ENCODE measurements around the gene STAG3.

The STAG3 gene

DNA sequence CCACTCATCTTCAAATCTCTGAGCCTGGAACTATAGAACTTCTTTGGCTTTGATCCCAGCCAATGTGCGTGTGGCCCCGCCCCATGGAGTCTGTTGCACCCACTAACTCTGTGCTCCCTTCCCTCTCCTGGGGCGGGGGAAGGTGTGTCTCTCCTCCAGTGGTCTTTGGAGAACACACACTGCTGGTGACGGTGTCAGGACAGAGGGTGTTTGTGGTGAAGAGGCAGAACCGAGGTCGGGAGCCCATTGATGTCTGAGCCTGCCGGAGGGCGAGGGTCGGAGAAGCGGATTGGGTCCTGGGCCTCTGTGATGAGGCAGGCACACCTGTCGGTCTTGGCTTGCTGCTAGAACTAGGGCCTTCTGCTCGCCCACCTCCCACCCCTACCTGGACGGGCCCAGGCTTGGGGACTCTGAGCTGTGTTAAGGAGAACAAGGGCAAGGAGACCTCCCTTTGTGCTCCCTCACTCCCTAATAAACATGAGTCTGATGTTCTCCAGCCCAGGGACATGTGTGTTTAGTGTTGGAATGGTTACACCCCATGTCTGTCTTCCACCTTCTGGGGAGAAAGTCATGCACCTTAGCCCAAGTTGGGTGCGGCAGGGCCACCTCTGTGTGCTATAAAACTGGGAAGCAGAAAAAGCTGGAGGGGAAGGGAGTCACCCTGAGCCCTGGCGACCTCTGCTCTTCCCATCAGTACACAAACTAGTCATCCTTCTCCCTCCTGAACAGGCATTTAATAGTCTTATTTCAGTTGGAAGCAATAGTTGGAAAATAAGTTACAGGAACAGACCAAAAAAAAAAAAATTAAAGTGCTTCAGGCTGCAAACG is 23.8 kb upstream of the STAG3 start:
- Histone ChIP-seq H4K20me1 (ENCODE audit: insufficient read depth, low read length) (peaks cover 2% of the 10 kb centered on the region; the same call in 1 of the 2 replicates), H3K4me1 (ENCODE audit: low read length) (peaks cover 32% of the 10 kb centered on the region), H3K27me3 (ENCODE audit: low read depth, low read length) (no peaks in the 10 kb centered on the region)

DNA sequence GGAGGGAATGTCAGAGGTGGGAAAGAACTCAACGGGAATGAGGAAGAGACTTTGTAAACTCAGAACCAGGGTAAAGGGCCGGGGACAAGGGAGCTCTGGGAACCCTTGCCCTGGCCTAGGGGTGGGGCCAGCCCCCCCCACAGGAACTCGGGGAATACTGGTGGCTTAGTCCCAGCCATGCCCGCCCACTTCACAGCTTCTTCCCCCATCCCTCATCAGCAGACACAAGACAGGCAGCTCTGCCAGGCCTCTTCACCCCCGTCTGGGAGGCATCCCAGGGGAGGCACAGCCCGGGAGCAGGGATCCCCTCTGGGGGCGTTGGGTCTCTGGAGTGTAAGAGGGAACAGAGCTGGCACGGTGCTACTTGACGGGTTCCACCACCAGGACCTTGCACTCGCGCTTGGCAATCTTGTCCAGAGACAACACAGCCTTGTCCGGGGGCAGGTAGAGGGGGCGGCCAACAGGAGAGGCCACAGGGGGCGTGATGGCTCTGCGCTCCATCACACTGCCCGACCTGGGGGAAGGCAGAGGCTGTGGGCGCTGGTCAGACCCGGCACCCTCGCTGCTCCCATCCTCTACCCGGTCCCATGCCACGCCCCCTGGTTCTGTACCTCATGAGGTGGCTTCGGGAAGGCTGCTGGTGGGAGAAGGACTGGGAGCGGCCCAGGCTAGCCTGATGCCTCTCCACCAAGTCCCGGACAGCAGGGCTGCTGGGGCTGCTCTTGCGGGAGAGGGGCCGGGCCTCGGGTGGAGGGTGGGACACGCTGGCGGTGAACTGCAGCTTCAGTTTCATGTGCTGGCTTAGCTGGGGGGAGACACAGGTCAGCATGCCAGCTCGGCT is 22.8 kb upstream of the STAG3 start:
- H3K4me2 ChIP-seq (ENCODE audit: low read length) = no peak overlapping the region
- H3K9ac ChIP-seq (ENCODE audit: low read length) = no peak overlapping the region
- no peak for TF ChIP-seq EZH2phosphoT487 (IDR thresholded peaks at IDR 0.05; ENCODE audit: low read depth)
- TF ChIP-seq, protein P1, sequence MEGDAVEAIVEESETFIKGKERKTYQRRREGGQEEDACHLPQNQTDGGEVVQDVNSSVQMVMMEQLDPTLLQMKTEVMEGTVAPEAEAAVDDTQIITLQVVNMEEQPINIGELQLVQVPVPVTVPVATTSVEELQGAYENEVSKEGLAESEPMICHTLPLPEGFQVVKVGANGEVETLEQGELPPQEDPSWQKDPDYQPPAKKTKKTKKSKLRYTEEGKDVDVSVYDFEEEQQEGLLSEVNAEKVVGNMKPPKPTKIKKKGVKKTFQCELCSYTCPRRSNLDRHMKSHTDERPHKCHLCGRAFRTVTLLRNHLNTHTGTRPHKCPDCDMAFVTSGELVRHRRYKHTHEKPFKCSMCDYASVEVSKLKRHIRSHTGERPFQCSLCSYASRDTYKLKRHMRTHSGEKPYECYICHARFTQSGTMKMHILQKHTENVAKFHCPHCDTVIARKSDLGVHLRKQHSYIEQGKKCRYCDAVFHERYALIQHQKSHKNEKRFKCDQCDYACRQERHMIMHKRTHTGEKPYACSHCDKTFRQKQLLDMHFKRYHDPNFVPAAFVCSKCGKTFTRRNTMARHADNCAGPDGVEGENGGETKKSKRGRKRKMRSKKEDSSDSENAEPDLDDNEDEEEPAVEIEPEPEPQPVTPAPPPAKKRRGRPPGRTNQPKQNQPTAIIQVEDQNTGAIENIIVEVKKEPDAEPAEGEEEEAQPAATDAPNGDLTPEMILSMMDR (IDR thresholded peaks at IDR 0.05; ENCODE audit: low read depth, low read length) = no peak
- no peaks in the 10 kb centered on the region for H3K9me3 ChIP-seq (ENCODE audit: insufficient read depth, low read length)
- peaks cover 38% of the 10 kb centered on the region for H3K36me3 ChIP-seq (replicated peaks; ENCODE audit: low read depth, low read length)
- H3K79me2 ChIP-seq (ENCODE audit: low read length) = peaks cover 24% of the 10 kb centered on the region
- H3K4me1 ChIP-seq (ENCODE audit: low read length) = peaks cover 34% of the 10 kb centered on the region
- no peak overlapping the region for H2AFZ ChIP-seq (ENCODE audit: low read depth, low read length)
- H3K4me3 ChIP-seq (ENCODE audit: low read length) = no peak overlapping the region
- H3K27ac ChIP-seq (ENCODE audit: low read length) = no peak overlapping the region
- peaks cover 2% of the 10 kb centered on the region; the same call in 1 of the 2 replicates for H4K20me1 ChIP-seq (ENCODE audit: insufficient read depth, low read length)
- H3K27me3 ChIP-seq (ENCODE audit: low read depth, low read length) = no peaks in the 10 kb centered on the region

More for the DNA sequence above, 23.8 kb upstream of the STAG3 start:
- no peak for TF ChIP-seq EZH2phosphoT487 (IDR thresholded peaks at IDR 0.05; ENCODE audit: low read depth)
- TF ChIP-seq, protein P1 (IDR thresholded peaks at IDR 0.05; ENCODE audit: low read depth, low read length) = no peak
- Histone ChIP-seq H3K9ac (ENCODE audit: low read length) (no peak overlapping the region), H3K27ac (ENCODE audit: low read length) (no peak overlapping the region), H2AFZ (ENCODE audit: low read depth, low read length) (no peak overlapping the region), H3K4me2 (ENCODE audit: low read length) (no peak overlapping the region), H3K4me3 (ENCODE audit: low read length) (no peak overlapping the region), H3K9me3 (ENCODE audit: insufficient read depth, low read length) (no peaks in the 10 kb centered on the region), H3K79me2 (ENCODE audit: low read length) (peaks cover 33% of the 10 kb centered on the region), H3K36me3 (replicated peaks; ENCODE audit: low read depth, low read length) (peaks cover 38% of the 10 kb centered on the region)

DNA sequence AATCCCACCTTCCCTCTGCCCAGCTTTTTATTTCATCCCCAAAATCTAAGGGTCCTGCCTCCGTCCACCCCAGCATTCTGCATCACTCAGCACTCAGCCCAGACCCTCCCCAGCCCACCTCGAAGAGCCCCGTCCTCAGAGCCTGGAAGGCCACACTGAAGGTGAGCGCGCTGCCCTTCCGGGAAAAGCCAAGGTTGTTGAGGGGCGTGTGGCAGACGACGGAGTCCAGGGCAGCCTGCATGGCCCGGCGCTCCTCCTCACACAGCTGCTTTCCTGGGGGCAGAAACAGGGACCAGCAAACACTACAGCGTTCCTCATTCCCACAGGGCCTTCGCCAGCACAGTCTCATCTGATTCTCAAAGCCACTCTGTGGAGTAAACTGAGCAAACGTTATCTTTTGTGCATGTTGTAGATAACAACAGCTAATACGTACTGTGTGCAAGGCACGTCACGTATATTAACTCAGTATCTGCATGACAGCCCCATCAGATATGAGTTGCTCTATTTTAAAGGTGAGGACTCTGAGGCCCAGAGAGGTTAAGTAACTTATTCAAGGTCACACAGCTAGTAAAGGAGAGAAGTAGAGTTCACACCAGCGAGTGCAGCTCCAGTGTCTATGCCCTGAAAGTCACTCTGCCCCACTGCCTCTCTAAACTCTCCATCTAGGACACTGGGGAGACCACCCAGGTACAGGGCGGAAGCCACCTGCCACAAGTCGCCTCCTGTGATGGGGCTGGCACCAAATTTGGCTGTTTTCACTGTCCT is 22.0 kb upstream of the STAG3 start:
- Histone ChIP-seq H3K79me2 (ENCODE audit: low read length) (peaks cover 15% of the 10 kb centered on the region; the same call in 1 of the 2 replicates), H3K4me2 (ENCODE audit: low read length) (no peak overlapping the region), H4K20me1 (ENCODE audit: insufficient read depth, low read length) (peaks cover 2% of the 10 kb centered on the region; the same call in 1 of the 2 replicates), H2AFZ (ENCODE audit: low read depth, low read length) (no peak overlapping the region), H3K4me3 (ENCODE audit: low read length) (no peak overlapping the region), H3K9ac (ENCODE audit: low read length) (no peak overlapping the region), H3K36me3 (replicated peaks; ENCODE audit: low read depth, low read length) (peaks cover 32% of the 10 kb centered on the region), H3K4me1 (ENCODE audit: low read length) (peaks cover 29% of the 10 kb centered on the region), H3K27me3 (ENCODE audit: low read depth, low read length) (no peaks in the 10 kb centered on the region), H3K27ac (ENCODE audit: low read length) (no peak overlapping the region), H3K9me3 (ENCODE audit: insufficient read depth, low read length) (no peaks in the 10 kb centered on the region)
- TF ChIP-seq, protein P1 (IDR thresholded peaks at IDR 0.05; ENCODE audit: low read depth, low read length) = no peak
- TF ChIP-seq EZH2phosphoT487 (IDR thresholded peaks at IDR 0.05; ENCODE audit: low read depth) = no peak

Measured in OCI-LY3 (cell line).